ENCODE measurements around the gene EVA1A. TPM values are rescaled to one million over a fixed set of nuclear protein-coding genes. Genes with fewer than 3 reads are reported as not detected.
"Not testable (repeated sequence)": the region's sequence is repeated elsewhere in the genome, so short reads cannot be mapped to it uniquely, and the experiment has no call there.

EVA1A gene
- total and polyA plus RNA-seq, 2 of the 8 experiments (the other 6 are each of a cell fraction or from before 2014, with no cell fraction given), result 2.4 to 4.3 TPM

DNA sequence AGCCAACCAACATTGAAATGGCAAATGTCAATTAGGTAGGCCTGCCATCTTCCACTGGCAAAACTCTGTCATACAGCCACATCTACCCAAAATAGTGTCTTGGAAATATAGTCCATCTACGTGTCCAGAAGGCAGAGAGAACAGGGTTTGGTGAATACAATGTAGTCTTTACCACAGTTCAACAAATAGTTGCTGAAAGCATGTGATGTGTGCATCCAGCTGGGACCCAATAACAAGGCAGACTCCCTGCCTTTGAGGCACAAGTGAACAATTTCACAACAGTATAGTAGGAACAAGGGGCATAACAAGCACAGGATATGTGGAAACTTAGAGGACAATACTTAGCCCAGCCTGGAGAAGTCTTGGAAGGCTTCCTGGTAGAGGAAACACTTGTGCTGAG is 72.6 kb downstream of the EVA1A start:
- H2BK120ac ChIP-seq (replicated peaks; ENCODE audit: low read depth, low read length), result no peak overlapping the region
- H3K56ac ChIP-seq (replicated peaks; ENCODE audit: insufficient read length, low read depth, low read length), result no peak overlapping the region
- no peak overlapping the region for H2BK12ac ChIP-seq (ENCODE audit: low read depth, low read length)
- H3K79me2 ChIP-seq (ENCODE audit: control insufficient read depth in 1 of 2, insufficient read depth in 2 of 2, low read length in 2 of 2), result no peaks in the 10 kb centered on the region
- ChIA-PET CTCF (ENCODE audit: partially characterized antibody) (interaction anchor here (1.6 kb wide), 1 partner anchor 21 kb away, joined by 4 read pairs; no protein-coding TSS in a partner anchor), POLR2A (ENCODE audit: partially characterized antibody) (no interaction called here)
- H3K23ac ChIP-seq (ENCODE audit: insufficient read length), result no peak overlapping the region
- no peak for TF ChIP-seq EZH2 (IDR thresholded peaks at IDR 0.05; ENCODE audit: low read depth, low read length, severe bottlenecking)
- no peak overlapping the region for H2BK5ac ChIP-seq (ENCODE audit: low read depth, low read length)
- no peaks in the 10 kb centered on the region for H4K20me1 ChIP-seq (replicated peaks in 1 of 2; ENCODE audit: control insufficient read depth in 1 of 2, insufficient read depth in 2 of 2, low read length in 2 of 2)
- no peaks in the 10 kb centered on the region for H3K27me3 ChIP-seq (replicated peaks in 1 of 4; ENCODE audit: control insufficient read depth in 3 of 4, extremely low read depth in 1 of 4, insufficient read depth in 3 of 4, low read length in 3 of 4)
- no peak overlapping the region for H4K8ac ChIP-seq (ENCODE audit: extremely low read depth, insufficient read depth, low read length)
- no peaks in the 10 kb centered on the region for H3K23me2 ChIP-seq (ENCODE audit: low read depth, low read length)
- H3K18ac ChIP-seq (ENCODE audit: extremely low read depth, low read length), result no peak overlapping the region
- WGBS, 2 experiments (ENCODE audit: extremely low coverage in 1 of 2, insufficient coverage in 1 of 2, insufficient read length in 1 of 2, insufficient replicate concordance in 2 of 2, low coverage in 1 of 2, low lambda C conversion rate in 2 of 2, missing lambda C conversion rate in 1 of 2), result 89% methylated on average over 1 of the region's 1 CpG; no CpG with 5 or more reads in 1 of the 2 experiments
- no peak overlapping the region for H3K9ac ChIP-seq (replicated peaks in 1 of 4; ENCODE audit: extremely low read depth in 1 of 4, low read depth in 3 of 4, low read length in 3 of 4)
- no peaks in the 10 kb centered on the region for H3K4me1 ChIP-seq (replicated peaks in 1 of 4; ENCODE audit: control insufficient read depth in 3 of 4, insufficient read depth in 4 of 4, low read length in 3 of 4)
- no peak overlapping the region for H3K14ac ChIP-seq (ENCODE audit: insufficient read length)
- DNase-seq (ENCODE audit: low read depth in 1 of 2, low spot score in 2 of 2) (no peak), FAIRE-seq (no peak)
- H2BK15ac ChIP-seq (ENCODE audit: low read length), result no peak overlapping the region
- no peak overlapping the region for H2BK20ac ChIP-seq (ENCODE audit: low read length)
- H3K4me3 ChIP-seq (ENCODE audit: extremely low read depth in 1 of 4, insufficient read depth in 2 of 4, low read depth in 3 of 4, low read length in 4 of 4), result no peak overlapping the region
- H3K4ac ChIP-seq (replicated peaks; ENCODE audit: insufficient read length, low read depth, low read length), result no peak overlapping the region
- no peaks in the 10 kb centered on the region for H3K79me1 ChIP-seq (ENCODE audit: low read depth, low read length)
- H2AFZ ChIP-seq (ENCODE audit: low read length), result no peak overlapping the region
- no peak overlapping the region for H4K91ac ChIP-seq (replicated peaks; ENCODE audit: insufficient read length, low read length)
- H3K4me2 ChIP-seq (ENCODE audit: insufficient read depth in 1 of 2, low read depth in 2 of 2, low read length in 2 of 2), result no peak overlapping the region
- no peak overlapping the region for H3K27ac ChIP-seq (ENCODE audit: low read depth, low read length)
- H2AK5ac ChIP-seq (ENCODE audit: low read depth, low read length), result no peak overlapping the region
- no peaks in the 10 kb centered on the region for H3K36me3 ChIP-seq (ENCODE audit: control insufficient read depth in 2 of 4, insufficient read depth in 4 of 4, low read length in 3 of 4)
- H4K5ac ChIP-seq (ENCODE audit: insufficient read length, low read depth, low read length), result no peak overlapping the region
- H3K9me3 ChIP-seq (ENCODE audit: insufficient read depth in 2 of 2, low read depth in 1 of 2, low read length in 1 of 2), result 0 out of 4 replicates have a peak, but pooled peaks cover 0 to 2% of the 10 kb centered on the region in 2 experiments

DNA sequence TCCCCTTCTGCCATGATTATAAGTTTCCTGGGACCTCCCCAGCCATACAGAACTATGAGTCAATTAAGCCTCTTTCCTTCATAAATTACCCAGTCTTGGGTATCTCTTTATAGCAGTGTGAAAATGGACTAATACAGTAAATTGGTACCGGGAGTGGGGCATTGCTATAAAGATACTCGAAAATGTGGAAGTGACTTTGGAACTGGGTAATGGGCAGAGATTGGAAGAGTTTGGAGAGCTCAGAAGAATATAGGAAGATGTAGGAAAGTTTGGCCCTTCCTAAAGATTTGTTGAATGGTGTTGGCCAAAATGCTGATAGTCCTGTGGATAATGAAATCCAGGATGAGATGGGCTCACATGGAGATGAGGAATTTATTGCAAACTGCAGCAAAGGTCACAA is 74.0 kb downstream of the EVA1A start:
- H2BK5ac ChIP-seq (ENCODE audit: low read depth, low read length); H2BK15ac ChIP-seq (ENCODE audit: low read length); H3K18ac ChIP-seq (ENCODE audit: extremely low read depth, low read length); H3K4me1 ChIP-seq (replicated peaks in 1 of 4; ENCODE audit: control insufficient read depth in 3 of 4, insufficient read depth in 4 of 4, low read length in 3 of 4); H3K27ac ChIP-seq (ENCODE audit: low read depth, low read length); H4K5ac ChIP-seq (ENCODE audit: insufficient read length, low read depth, low read length); H3K23me2 ChIP-seq (ENCODE audit: low read depth, low read length); H3K4ac ChIP-seq (replicated peaks; ENCODE audit: insufficient read length, low read depth, low read length); H3K9me3 ChIP-seq (ENCODE audit: insufficient read depth in 2 of 2, low read depth in 1 of 2, low read length in 1 of 2); H3K9ac ChIP-seq (replicated peaks in 1 of 4; ENCODE audit: extremely low read depth in 1 of 4, low read depth in 3 of 4, low read length in 3 of 4); H2BK120ac ChIP-seq (replicated peaks; ENCODE audit: low read depth, low read length); POLR2A ChIA-PET (ENCODE audit: partially characterized antibody); H3K79me1 ChIP-seq (ENCODE audit: low read depth, low read length); H3K4me3 ChIP-seq (ENCODE audit: extremely low read depth in 1 of 4, insufficient read depth in 2 of 4, low read depth in 3 of 4, low read length in 4 of 4); H3K79me2 ChIP-seq (ENCODE audit: control insufficient read depth in 1 of 2, insufficient read depth in 2 of 2, low read length in 2 of 2); H2AFZ ChIP-seq (ENCODE audit: low read length); H2BK12ac ChIP-seq (ENCODE audit: low read depth, low read length); H2BK20ac ChIP-seq (ENCODE audit: low read length); H3K56ac ChIP-seq (replicated peaks; ENCODE audit: insufficient read length, low read depth, low read length); H4K91ac ChIP-seq (replicated peaks; ENCODE audit: insufficient read length, low read length); H3K23ac ChIP-seq (ENCODE audit: insufficient read length); H3K36me3 ChIP-seq (ENCODE audit: control insufficient read depth in 2 of 4, insufficient read depth in 4 of 4, low read length in 3 of 4); DNase-seq (ENCODE audit: low read depth in 1 of 2, low spot score in 2 of 2); H4K8ac ChIP-seq (ENCODE audit: extremely low read depth, insufficient read depth, low read length); H3K14ac ChIP-seq (ENCODE audit: insufficient read length); H3K4me2 ChIP-seq (ENCODE audit: insufficient read depth in 1 of 2, low read depth in 2 of 2, low read length in 2 of 2); H3K27me3 ChIP-seq (replicated peaks in 1 of 4; ENCODE audit: control insufficient read depth in 3 of 4, extremely low read depth in 1 of 4, insufficient read depth in 3 of 4, low read length in 3 of 4); H4K20me1 ChIP-seq (replicated peaks in 1 of 2; ENCODE audit: control insufficient read depth in 1 of 2, insufficient read depth in 2 of 2, low read length in 2 of 2); H2AK5ac ChIP-seq (ENCODE audit: low read depth, low read length): not testable (repeated sequence)
- peak; percentile 45 for FAIRE-seq
- CTCF ChIA-PET (ENCODE audit: partially characterized antibody), result interaction anchor here (0.8 kb wide), 1 partner anchor 42 kb away, joined by 3 read pairs; no protein-coding TSS in a partner anchor
- 96% methylated on average over 2 of the region's 2 CpGs; no CpG with 5 or more reads in 1 of the 2 experiments for WGBS, 2 experiments (ENCODE audit: extremely low coverage in 1 of 2, insufficient coverage in 1 of 2, insufficient read length in 1 of 2, insufficient replicate concordance in 2 of 2, low coverage in 1 of 2, low lambda C conversion rate in 2 of 2, missing lambda C conversion rate in 1 of 2)

Data from H1 (cell line).